Measurements from ENCODE around the gene DYNC1I2. TPM values are rescaled to one million over a fixed set of nuclear protein-coding genes. Genes with fewer than 3 reads are reported as not detected.

DYNC1I2 gene
- total RNA-seq, 1 donor from 2014 or later, result 121 TPM

DNA sequence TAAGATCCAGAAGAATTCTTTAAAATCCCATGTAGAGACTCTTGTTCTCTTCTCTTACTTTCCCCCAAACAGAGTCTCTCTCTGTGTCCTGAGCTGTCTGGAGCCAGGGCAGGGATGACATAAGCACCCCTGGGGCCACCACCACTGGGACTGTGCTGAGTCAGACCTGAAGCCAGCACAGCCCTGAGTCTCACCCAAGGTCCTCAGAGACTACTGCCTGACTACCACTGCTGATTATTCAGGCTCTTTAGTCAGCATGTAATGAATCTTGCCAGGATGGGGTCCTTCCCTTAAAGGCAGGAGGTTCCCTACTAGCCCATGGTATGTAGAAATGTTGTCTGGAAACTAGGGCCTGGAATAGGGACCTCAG, 34.9 kb upstream of the DYNC1I2 start:
- Mint-ChIP-seq H3K27me3 (ENCODE audit: low read depth, unreplicated experiment) (peaks cover 3% of the 10 kb centered on the region), H3K36me3 (ENCODE audit: low read depth, unreplicated experiment) (peaks cover 4% of the 10 kb centered on the region), H3K9me3 (ENCODE audit: unreplicated experiment) (peaks cover 21% of the 10 kb centered on the region), H3K27ac (ENCODE audit: unreplicated experiment) (no peak overlapping the region), H3K4me3 (ENCODE audit: unreplicated experiment) (no peak overlapping the region), H3K4me1 (ENCODE audit: low read depth, unreplicated experiment) (peaks cover 5% of the 10 kb centered on the region)
- TF ChIP-seq, protein P1, sequence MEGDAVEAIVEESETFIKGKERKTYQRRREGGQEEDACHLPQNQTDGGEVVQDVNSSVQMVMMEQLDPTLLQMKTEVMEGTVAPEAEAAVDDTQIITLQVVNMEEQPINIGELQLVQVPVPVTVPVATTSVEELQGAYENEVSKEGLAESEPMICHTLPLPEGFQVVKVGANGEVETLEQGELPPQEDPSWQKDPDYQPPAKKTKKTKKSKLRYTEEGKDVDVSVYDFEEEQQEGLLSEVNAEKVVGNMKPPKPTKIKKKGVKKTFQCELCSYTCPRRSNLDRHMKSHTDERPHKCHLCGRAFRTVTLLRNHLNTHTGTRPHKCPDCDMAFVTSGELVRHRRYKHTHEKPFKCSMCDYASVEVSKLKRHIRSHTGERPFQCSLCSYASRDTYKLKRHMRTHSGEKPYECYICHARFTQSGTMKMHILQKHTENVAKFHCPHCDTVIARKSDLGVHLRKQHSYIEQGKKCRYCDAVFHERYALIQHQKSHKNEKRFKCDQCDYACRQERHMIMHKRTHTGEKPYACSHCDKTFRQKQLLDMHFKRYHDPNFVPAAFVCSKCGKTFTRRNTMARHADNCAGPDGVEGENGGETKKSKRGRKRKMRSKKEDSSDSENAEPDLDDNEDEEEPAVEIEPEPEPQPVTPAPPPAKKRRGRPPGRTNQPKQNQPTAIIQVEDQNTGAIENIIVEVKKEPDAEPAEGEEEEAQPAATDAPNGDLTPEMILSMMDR (IDR thresholded peaks at IDR 0.05; ENCODE audit: insufficient read depth, low read depth, low read length), result no peak
- no peak for TF ChIP-seq EZH2 (IDR thresholded peaks at IDR 0.05; ENCODE audit: insufficient read depth, low read length)
- H3K27ac ChIP-seq (ENCODE audit: low read depth, low read length), result no peak overlapping the region
- no peaks in the 10 kb centered on the region for H4K20me1 ChIP-seq (ENCODE audit: insufficient read depth, low read length)
- H3K4me1 ChIP-seq (ENCODE audit: insufficient read depth, low read length), result peaks cover 3% of the 10 kb centered on the region
- no peaks in the 10 kb centered on the region for H3K36me3 ChIP-seq (ENCODE audit: insufficient read depth, low read length)
- H3K4me3 ChIP-seq (ENCODE audit: insufficient read depth, low read depth, low read length), result no peak overlapping the region
- H3K4me2 ChIP-seq (ENCODE audit: low read length), result no peak overlapping the region
- no peaks in the 10 kb centered on the region for H3K9me3 ChIP-seq (ENCODE audit: insufficient read depth, low read depth, low read length)
- DNase-seq (ENCODE audit: low read depth) (no peak), FAIRE-seq (no peak)
- no peak overlapping the region for H2AFZ ChIP-seq (ENCODE audit: low read depth, low read length)
- no peak overlapping the region for H3K9ac ChIP-seq (ENCODE audit: low read length)
- H3K79me2 ChIP-seq (ENCODE audit: insufficient read depth, low read length), result no peaks in the 10 kb centered on the region
- peaks cover 10% of the 10 kb centered on the region for H3K27me3 ChIP-seq (ENCODE audit: insufficient read depth, low read length)

DNA sequence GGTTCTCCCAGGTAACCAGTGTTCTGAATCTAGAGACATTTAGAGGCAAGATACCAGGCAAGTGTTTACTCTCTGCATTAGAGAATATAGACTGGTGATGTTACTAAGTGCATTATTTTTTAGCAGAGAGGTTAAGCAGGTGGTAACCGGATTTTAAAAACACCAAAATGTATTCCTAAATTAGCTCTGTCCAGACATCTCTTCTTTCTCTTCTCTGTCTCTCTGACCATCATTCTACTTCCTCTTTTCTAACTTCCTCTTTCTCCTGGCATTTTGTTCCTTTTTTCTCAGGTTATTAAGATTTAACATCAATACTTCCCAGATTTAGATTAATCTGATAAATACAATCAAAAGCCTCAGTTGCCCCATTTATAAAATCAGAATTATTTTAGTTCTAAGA, 31.7 kb upstream of the DYNC1I2 start:
- Histone ChIP-seq H3K4me1 (ENCODE audit: insufficient read depth, low read length) (peaks cover 3% of the 10 kb centered on the region), H3K36me3 (ENCODE audit: insufficient read depth, low read length) (no peaks in the 10 kb centered on the region), H3K9ac (ENCODE audit: low read length) (no peak overlapping the region), H3K9me3 (ENCODE audit: insufficient read depth, low read depth, low read length) (no peaks in the 10 kb centered on the region), H3K79me2 (ENCODE audit: insufficient read depth, low read length) (no peaks in the 10 kb centered on the region), H3K27ac (ENCODE audit: low read depth, low read length) (no peak overlapping the region), H3K27me3 (ENCODE audit: insufficient read depth, low read length) (peaks cover 7% of the 10 kb centered on the region), H2AFZ (ENCODE audit: low read depth, low read length) (no peak overlapping the region), H4K20me1 (ENCODE audit: insufficient read depth, low read length) (no peaks in the 10 kb centered on the region), H3K4me2 (ENCODE audit: low read length) (no peak overlapping the region), H3K4me3 (ENCODE audit: insufficient read depth, low read depth, low read length) (no peak overlapping the region)
- Mint-ChIP-seq H3K27ac (ENCODE audit: unreplicated experiment) (no peak overlapping the region), H3K4me3 (ENCODE audit: unreplicated experiment) (no peak overlapping the region), H3K4me1 (ENCODE audit: low read depth, unreplicated experiment) (peaks cover 5% of the 10 kb centered on the region), H3K9me3 (ENCODE audit: unreplicated experiment) (peaks cover 16% of the 10 kb centered on the region), H3K36me3 (ENCODE audit: low read depth, unreplicated experiment) (peaks cover 2% of the 10 kb centered on the region), H3K27me3 (ENCODE audit: low read depth, unreplicated experiment) (peaks cover 3% of the 10 kb centered on the region)
- FAIRE-seq (no peak), DNase-seq (ENCODE audit: low read depth) (no peak)
- TF ChIP-seq, protein P1 (IDR thresholded peaks at IDR 0.05; ENCODE audit: insufficient read depth, low read depth, low read length), result no peak
- no peak for TF ChIP-seq EZH2 (IDR thresholded peaks at IDR 0.05; ENCODE audit: insufficient read depth, low read length)

DNA sequence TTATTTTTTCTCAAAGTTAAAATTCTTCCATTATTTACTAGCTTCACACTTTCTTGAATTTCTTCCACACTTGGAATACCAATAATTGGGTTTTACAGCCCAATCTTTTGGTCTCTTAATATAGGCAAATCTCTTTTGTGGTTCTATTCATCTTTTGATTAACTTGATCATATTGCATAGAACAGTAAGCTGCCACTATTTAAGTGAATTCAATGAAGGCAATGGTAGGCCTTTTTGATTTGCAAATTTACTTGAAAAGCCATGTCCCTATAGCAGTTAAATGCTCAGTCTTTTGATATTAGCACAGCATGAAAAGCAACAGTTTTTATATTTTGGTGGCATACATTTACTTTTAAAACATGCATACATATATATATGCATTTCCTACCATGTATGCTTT, 20.2 kb upstream of the DYNC1I2 start:
- no peak overlapping the region for H3K9ac ChIP-seq (ENCODE audit: low read length)
- no peak overlapping the region for H2AFZ ChIP-seq (ENCODE audit: low read depth, low read length)
- TF ChIP-seq EZH2 (IDR thresholded peaks at IDR 0.05; ENCODE audit: insufficient read depth, low read length), result no peak
- TF ChIP-seq, protein P1 (IDR thresholded peaks at IDR 0.05; ENCODE audit: insufficient read depth, low read depth, low read length), result no peak
- DNase-seq (ENCODE audit: low read depth) (no peak), FAIRE-seq (no peak)
- no peaks in the 10 kb centered on the region for H3K4me1 Mint-ChIP-seq (ENCODE audit: low read depth, unreplicated experiment)
- no peaks in the 10 kb centered on the region for H3K9me3 ChIP-seq (ENCODE audit: insufficient read depth, low read depth, low read length)
- no peaks in the 10 kb centered on the region for H3K4me1 ChIP-seq (ENCODE audit: insufficient read depth, low read length)
- H3K27me3 ChIP-seq (ENCODE audit: insufficient read depth, low read length), result peaks cover 13% of the 10 kb centered on the region
- no peaks in the 10 kb centered on the region for H3K9me3 Mint-ChIP-seq (ENCODE audit: unreplicated experiment)
- no peak overlapping the region for H3K27ac ChIP-seq (ENCODE audit: low read depth, low read length)
- H3K4me2 ChIP-seq (ENCODE audit: low read length), result no peak overlapping the region
- H3K4me3 Mint-ChIP-seq (ENCODE audit: unreplicated experiment), result no peak overlapping the region
- no peaks in the 10 kb centered on the region for H3K36me3 Mint-ChIP-seq (ENCODE audit: low read depth, unreplicated experiment)
- no peaks in the 10 kb centered on the region for H4K20me1 ChIP-seq (ENCODE audit: insufficient read depth, low read length)
- no peak overlapping the region for H3K27ac Mint-ChIP-seq (ENCODE audit: unreplicated experiment)
- no peak overlapping the region for H3K4me3 ChIP-seq (ENCODE audit: insufficient read depth, low read depth, low read length)
- H3K27me3 Mint-ChIP-seq (ENCODE audit: low read depth, unreplicated experiment), result peaks cover 2% of the 10 kb centered on the region
- H3K79me2 ChIP-seq (ENCODE audit: insufficient read depth, low read length), result no peaks in the 10 kb centered on the region
- H3K36me3 ChIP-seq (ENCODE audit: insufficient read depth, low read length), result no peaks in the 10 kb centered on the region
